ENCODE results near the gene TWIST1. TPM values are rescaled to one million over a fixed set of nuclear protein-coding genes. Genes with fewer than 3 reads are reported as not detected.

TWIST1 gene
- total RNA-seq, 2 donors from 2014 or later: 0.77 TPM; not detected in 1

GRCh38 chr7:19097165-19098055, 20.0 kb downstream of the TWIST1 start:
- TF ChIP-seq, protein P1, sequence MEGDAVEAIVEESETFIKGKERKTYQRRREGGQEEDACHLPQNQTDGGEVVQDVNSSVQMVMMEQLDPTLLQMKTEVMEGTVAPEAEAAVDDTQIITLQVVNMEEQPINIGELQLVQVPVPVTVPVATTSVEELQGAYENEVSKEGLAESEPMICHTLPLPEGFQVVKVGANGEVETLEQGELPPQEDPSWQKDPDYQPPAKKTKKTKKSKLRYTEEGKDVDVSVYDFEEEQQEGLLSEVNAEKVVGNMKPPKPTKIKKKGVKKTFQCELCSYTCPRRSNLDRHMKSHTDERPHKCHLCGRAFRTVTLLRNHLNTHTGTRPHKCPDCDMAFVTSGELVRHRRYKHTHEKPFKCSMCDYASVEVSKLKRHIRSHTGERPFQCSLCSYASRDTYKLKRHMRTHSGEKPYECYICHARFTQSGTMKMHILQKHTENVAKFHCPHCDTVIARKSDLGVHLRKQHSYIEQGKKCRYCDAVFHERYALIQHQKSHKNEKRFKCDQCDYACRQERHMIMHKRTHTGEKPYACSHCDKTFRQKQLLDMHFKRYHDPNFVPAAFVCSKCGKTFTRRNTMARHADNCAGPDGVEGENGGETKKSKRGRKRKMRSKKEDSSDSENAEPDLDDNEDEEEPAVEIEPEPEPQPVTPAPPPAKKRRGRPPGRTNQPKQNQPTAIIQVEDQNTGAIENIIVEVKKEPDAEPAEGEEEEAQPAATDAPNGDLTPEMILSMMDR (IDR thresholded peaks at IDR 0.05): no peak
- intact Hi-C loops (cut with DNase I): no loop called here

DNA sequence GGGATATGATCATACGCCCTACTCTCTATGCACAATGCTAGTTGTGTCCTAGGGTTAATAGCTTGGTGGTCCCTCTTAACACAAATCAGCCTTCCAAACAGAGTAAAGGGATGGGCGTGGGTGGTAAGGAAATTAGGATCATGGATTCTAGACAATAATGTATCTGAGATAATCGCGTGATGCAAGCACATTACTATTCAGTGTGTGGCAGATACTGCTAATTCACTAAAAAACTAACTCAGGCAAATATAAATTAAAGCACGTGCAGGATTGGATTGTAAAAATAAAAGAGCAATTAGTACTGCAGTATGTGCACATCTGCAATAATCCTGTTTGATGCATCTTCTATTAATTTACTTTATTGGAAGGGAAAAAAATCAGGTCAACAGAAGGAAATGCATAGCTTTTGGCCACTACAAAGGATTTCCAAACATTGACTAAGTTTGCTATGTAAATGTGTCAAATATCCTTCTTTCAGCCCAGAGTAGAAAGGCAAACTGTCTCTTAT, 22.0 kb downstream of the TWIST1 start:
- DNase-seq: no peak
- intact Hi-C loops (cut with DNase I): no loop called here

More at GRCh38 chr7:19097165-19098055, 20.0 kb downstream of the TWIST1 start:
- Histone ChIP-seq H3K4me1 (no peaks in the 10 kb centered on the region), H3K9me3 (no peaks in the 10 kb centered on the region), H3K27me3 (no peaks in the 10 kb centered on the region), H3K36me3 (no peaks in the 10 kb centered on the region), H3K27ac (no peak overlapping the region), H3K9ac (ENCODE audit: low read depth in 2 of 2, low read length in 2 of 2) (no peak overlapping the region), H3K4me3 (no peak overlapping the region)
- DNase-seq: no peak

DNA sequence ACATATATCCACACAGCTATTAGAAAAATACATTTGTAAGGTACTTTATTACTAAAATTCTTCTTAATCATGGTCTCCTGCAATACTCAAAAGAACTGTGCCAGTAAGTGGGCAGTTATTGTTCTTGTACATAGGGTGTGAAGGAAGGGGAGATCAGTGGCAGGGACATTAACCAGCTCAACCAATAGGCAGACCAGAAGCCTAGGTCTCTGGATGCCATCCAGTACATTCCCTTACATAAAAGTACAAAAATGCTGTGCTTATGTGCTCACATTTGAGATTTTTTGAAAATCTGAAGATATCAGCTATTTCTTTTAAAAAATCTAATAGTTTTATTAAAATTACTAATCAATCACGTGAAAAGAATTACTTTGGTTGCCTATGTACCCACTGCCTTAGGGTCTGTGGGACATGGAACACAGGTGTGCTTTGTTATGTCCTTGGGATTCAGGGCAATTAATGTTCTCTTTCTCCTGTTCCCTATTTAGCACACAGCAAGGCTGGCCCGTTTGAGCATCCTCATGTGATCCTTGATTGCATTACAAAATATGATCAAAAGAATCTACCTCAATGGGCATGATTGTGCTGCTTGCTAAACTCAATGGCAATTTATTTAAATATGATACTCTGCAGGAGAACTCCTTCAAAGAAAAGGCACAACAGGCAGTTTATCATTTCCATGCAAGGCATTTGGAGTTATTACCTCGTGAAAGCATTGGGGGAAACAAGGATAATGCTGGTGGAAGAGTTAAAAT, 22.7 kb downstream of the TWIST1 start:
- Histone ChIP-seq H3K27me3 (no peaks in the 10 kb centered on the region), H3K4me3 (no peak overlapping the region), H3K4me1 (no peaks in the 10 kb centered on the region), H3K27ac (no peak overlapping the region), H3K36me3 (no peaks in the 10 kb centered on the region), H3K9me3 (no peaks in the 10 kb centered on the region), H3K9ac (ENCODE audit: low read depth in 2 of 2, low read length in 2 of 2) (no peak overlapping the region)
- TF ChIP-seq, protein P1 (IDR thresholded peaks at IDR 0.05): no peak
- intact Hi-C loops (cut with DNase I): no loop called here
- no peak for DNase-seq

More for the DNA sequence above, 22.0 kb downstream of the TWIST1 start:
- Histone ChIP-seq H3K27ac (no peak overlapping the region), H3K9ac (ENCODE audit: low read depth in 2 of 2, low read length in 2 of 2) (no peak overlapping the region), H3K4me3 (no peak overlapping the region), H3K4me1 (no peaks in the 10 kb centered on the region), H3K36me3 (no peaks in the 10 kb centered on the region), H3K9me3 (no peaks in the 10 kb centered on the region), H3K27me3 (no peaks in the 10 kb centered on the region)
- TF ChIP-seq, protein P1 (IDR thresholded peaks at IDR 0.05): no peak

DNA sequence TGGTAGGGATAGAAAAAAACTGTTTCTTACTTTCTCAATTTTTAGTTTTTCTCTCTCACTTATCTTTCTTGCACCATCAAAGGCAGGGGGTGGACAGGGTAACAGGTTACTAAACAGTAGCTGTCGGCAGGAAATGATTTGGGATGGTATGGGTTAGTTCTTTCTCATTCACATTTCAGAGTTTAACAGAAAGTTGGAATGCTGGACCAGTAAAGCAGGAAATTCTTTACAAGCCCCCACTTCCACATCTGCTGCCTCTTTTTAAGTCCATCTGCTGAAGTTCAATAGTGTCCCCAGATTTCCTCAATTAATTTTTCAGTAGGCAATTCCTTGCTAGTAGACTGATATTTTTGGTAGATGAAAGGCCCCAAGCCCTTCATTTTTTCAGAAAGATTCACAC, 23.3 kb downstream of the TWIST1 start:
- Histone ChIP-seq H3K9me3 (no peaks in the 10 kb centered on the region), H3K4me3 (no peak overlapping the region), H3K27me3 (no peaks in the 10 kb centered on the region), H3K27ac (no peak overlapping the region), H3K36me3 (no peaks in the 10 kb centered on the region), H3K9ac (ENCODE audit: low read depth in 2 of 2, low read length in 2 of 2) (no peak overlapping the region), H3K4me1 (no peaks in the 10 kb centered on the region)
- intact Hi-C loops (cut with DNase I): no loop called here
- DNase-seq: no peak
- TF ChIP-seq, protein P1 (IDR thresholded peaks at IDR 0.05): no peak

DNA sequence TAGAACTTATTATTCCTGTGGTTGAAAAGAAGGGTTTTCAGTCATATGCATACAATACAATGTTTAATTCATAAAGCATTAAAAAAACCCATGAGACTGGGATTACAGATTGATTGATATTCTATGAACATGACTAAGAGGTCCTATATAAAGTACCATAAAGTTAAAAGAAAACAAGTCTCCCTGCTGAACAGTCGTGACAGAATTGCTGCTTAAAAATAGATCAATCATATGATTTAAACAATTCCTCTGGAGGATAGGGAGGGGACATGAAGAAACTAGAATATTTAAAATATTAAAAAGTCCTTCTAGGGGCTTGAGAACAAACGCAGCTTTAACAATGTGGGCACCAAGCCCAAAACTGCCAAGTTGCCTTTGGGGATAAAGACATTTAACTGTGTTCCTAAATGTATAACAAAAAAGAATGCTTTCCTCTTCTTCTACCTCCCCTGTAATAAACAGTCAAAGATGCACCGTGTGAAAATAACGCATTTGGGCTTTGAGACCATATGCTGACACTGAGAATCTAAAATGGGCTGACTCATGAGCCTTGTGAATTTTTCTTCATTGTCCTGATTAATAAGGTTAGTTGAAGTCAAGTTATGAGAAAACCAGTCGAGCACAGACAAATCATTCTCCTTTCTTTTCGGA, 25.8 kb downstream of the TWIST1 start:
- TF ChIP-seq, protein P1 (IDR thresholded peaks at IDR 0.05): no peak
- intact Hi-C loops (cut with DNase I): no loop called here
- Histone ChIP-seq H3K27me3 (no peaks in the 10 kb centered on the region), H3K9ac (ENCODE audit: low read depth in 2 of 2, low read length in 2 of 2) (no peak overlapping the region), H3K4me3 (no peak overlapping the region), H3K27ac (no peak overlapping the region), H3K36me3 (no peaks in the 10 kb centered on the region), H3K9me3 (no peaks in the 10 kb centered on the region), H3K4me1 (no peaks in the 10 kb centered on the region)
- DNase-seq: no peak

Measured in colonic mucosa (tissue), 4 donors.